Keratinocyte (primary cell): ENCODE results near the gene SLC5A3.

Experiments used
- CTCF ChIP-seq, 3 experiments: IDR thresholded peaks in 1 of 3; conservative IDR thresholded peaks in 1 of 3; optimal IDR thresholded peaks in 1 of 3; 2 replicates in 2 of 3; 3 replicates in 1 of 3; pipeline versions ENCODE3 to v1.5.1; 2011; ENCODE audit warnings: low read length in 3 of 3, mild to moderate bottlenecking in 3 of 3, moderate library complexity in 2 of 3, control low read depth in 1 of 3, inconsistent platforms in 1 of 3; ENCODE audit not compliant: insufficient read depth in 2 of 3; ENCODE audit errors: extremely low read depth in 1 of 3
- EZH2 ChIP-seq: IDR thresholded peaks from one replicate; pipeline ENCODE4 v1.6.1; 2012; ENCODE audit warnings: inconsistent platforms, mild to moderate bottlenecking, low read length, moderate library complexity

GRCh38 chr21:34072145-34073031 is 990 bp upstream of the SLC5A3 start:
- no peak for TF ChIP-seq CTCF (optimal IDR thresholded peaks at IDR 0.05 in 1 of 3, IDR thresholded peaks at IDR 0.05 in 1 of 3, conservative IDR thresholded peaks at IDR 0.05 in 1 of 3; ENCODE audit: extremely low read depth in 1 of 3, insufficient read depth in 2 of 3, low read length in 3 of 3)
- TF ChIP-seq EZH2 = no peak
